GM12892 (cell line): ENCODE data around the gene MDM4.

ENCODE experiments used
- POLR2A ChIP-seq: IDR thresholded peaks from 2 replicates; pipeline ENCODE4 v1.6.1; 2011; ENCODE audit warnings: low read depth, low read length, control low read depth
- POLR2AphosphoS5 ChIP-seq: IDR thresholded peaks from 2 replicates; pipeline ENCODE4 v1.6.1; 2011; ENCODE audit warnings: low read depth, low read length, control low read depth

- TF ChIP-seq POLR2A: no peak; the same call in 1 of the 2 replicates
- TF ChIP-seq POLR2AphosphoS5: no peak
Measured at GRCh38 chr1:204530932-204531331, 14.7 kb downstream of the MDM4 start.
